ENCODE data around the gene IPO4.

DNA sequence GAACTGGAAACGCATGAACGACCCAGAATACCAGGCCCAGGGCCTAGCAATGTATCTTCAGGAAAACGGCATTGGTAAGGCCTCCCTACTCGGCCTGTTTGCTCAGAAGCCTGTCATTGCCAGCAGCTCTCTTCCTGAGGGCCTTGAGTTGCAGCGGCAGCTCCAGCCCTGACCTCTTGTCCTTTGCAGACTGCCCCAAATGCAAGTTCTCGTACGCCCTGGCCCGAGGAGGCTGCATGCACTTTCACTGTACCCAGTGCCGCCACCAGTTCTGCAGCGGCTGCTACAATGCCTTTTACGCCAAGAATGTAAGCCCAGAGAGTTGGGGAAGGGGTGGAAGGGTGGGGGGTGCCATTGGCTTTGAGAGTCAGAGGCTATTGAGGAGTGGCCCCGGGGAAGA, 31.3 kb downstream of the IPO4 start:
- TF ChIP-seq, protein P1, sequence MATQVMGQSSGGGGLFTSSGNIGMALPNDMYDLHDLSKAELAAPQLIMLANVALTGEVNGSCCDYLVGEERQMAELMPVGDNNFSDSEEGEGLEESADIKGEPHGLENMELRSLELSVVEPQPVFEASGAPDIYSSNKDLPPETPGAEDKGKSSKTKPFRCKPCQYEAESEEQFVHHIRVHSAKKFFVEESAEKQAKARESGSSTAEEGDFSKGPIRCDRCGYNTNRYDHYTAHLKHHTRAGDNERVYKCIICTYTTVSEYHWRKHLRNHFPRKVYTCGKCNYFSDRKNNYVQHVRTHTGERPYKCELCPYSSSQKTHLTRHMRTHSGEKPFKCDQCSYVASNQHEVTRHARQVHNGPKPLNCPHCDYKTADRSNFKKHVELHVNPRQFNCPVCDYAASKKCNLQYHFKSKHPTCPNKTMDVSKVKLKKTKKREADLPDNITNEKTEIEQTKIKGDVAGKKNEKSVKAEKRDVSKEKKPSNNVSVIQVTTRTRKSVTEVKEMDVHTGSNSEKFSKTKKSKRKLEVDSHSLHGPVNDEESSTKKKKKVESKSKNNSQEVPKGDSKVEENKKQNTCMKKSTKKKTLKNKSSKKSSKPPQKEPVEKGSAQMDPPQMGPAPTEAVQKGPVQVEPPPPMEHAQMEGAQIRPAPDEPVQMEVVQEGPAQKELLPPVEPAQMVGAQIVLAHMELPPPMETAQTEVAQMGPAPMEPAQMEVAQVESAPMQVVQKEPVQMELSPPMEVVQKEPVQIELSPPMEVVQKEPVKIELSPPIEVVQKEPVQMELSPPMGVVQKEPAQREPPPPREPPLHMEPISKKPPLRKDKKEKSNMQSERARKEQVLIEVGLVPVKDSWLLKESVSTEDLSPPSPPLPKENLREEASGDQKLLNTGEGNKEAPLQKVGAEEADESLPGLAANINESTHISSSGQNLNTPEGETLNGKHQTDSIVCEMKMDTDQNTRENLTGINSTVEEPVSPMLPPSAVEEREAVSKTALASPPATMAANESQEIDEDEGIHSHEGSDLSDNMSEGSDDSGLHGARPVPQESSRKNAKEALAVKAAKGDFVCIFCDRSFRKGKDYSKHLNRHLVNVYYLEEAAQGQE (IDR thresholded peaks at IDR 0.05; ENCODE audit: insufficient read depth in 1 of 2, low read depth in 2 of 2, low read length in 2 of 2): no peak
- TF ChIP-seq SIN3A (IDR thresholded peaks at IDR 0.05; ENCODE audit: borderline replicate concordance, insufficient read depth, low read length): no peak

All from PFSK-1 (cell line).